ENCODE results near the gene GRIK4.
"Not testable (repeated sequence)": the region's sequence is repeated elsewhere in the genome, so short reads cannot be mapped to it uniquely, and the experiment has no call there.

GRIK4 gene

GRCh38 chr11:120499088-120499487 lies 12.5 kb upstream of the GRIK4 start:
- no peaks in the 10 kb centered on the region for H3K27me3 ChIP-seq (ENCODE audit: insufficient read depth, low read length)
- H3K4me1 ChIP-seq (ENCODE audit: insufficient read depth, low read length) = no peaks in the 10 kb centered on the region
- no peaks in the 10 kb centered on the region for H3K36me3 ChIP-seq (ENCODE audit: insufficient read depth, low read length)
- H2AFZ ChIP-seq (ENCODE audit: low read depth, low read length) = no peak overlapping the region
- H3K4me3 ChIP-seq (ENCODE audit: low read length) = no peak overlapping the region
- no peaks in the 10 kb centered on the region for H3K9me3 ChIP-seq (ENCODE audit: low read length)

GRCh38 chr11:120499859-120500258 lies 11.7 kb upstream of the GRIK4 start:
- Histone ChIP-seq H2AFZ (ENCODE audit: low read depth, low read length) (no peak overlapping the region), H3K36me3 (ENCODE audit: insufficient read depth, low read length) (no peaks in the 10 kb centered on the region), H3K9me3 (ENCODE audit: low read length) (no peaks in the 10 kb centered on the region), H3K4me3 (ENCODE audit: low read length) (no peak overlapping the region), H3K4me1 (ENCODE audit: insufficient read depth, low read length) (no peaks in the 10 kb centered on the region), H3K27me3 (ENCODE audit: insufficient read depth, low read length) (no peaks in the 10 kb centered on the region)

- no peaks in the 10 kb centered on the region for H3K9me3 ChIP-seq (ENCODE audit: low read length)
- no peak overlapping the region for H2AFZ ChIP-seq (ENCODE audit: low read depth, low read length)
- no peak overlapping the region for H3K4me3 ChIP-seq (ENCODE audit: low read length)
- H3K4me1 ChIP-seq (ENCODE audit: insufficient read depth, low read length) = no peaks in the 10 kb centered on the region
- no peaks in the 10 kb centered on the region for H3K27me3 ChIP-seq (ENCODE audit: insufficient read depth, low read length)
- H3K36me3 ChIP-seq (ENCODE audit: insufficient read depth, low read length) = no peaks in the 10 kb centered on the region
Measured at GRCh38 chr11:120500414-120501071, 11.0 kb upstream of the GRIK4 start.

- no peaks in the 10 kb centered on the region for H3K4me1 ChIP-seq (ENCODE audit: insufficient read depth, low read length)
- no peaks in the 10 kb centered on the region for H3K36me3 ChIP-seq (ENCODE audit: insufficient read depth, low read length)
Measured at GRCh38 chr11:120501440-120501839, 10.1 kb upstream of the GRIK4 start.

GRCh38 chr11:120501976-120502755 lies 9.4 kb upstream of the GRIK4 start:
- H3K27me3 ChIP-seq (ENCODE audit: insufficient read depth, low read length) = no peaks in the 10 kb centered on the region
- H3K36me3 ChIP-seq (ENCODE audit: insufficient read depth, low read length) = no peaks in the 10 kb centered on the region
- H3K4me3 ChIP-seq (ENCODE audit: low read length) = no peak overlapping the region
- H3K4me1 ChIP-seq (ENCODE audit: insufficient read depth, low read length) = no peaks in the 10 kb centered on the region
- H2AFZ ChIP-seq (ENCODE audit: low read depth, low read length) = no peak overlapping the region
- H3K9me3 ChIP-seq (ENCODE audit: low read length) = no peaks in the 10 kb centered on the region

More at GRCh38 chr11:120501440-120501839, 10.1 kb upstream of the GRIK4 start:
- no peak overlapping the region for H2AFZ ChIP-seq (ENCODE audit: low read depth, low read length)
- no peak overlapping the region for H3K4me3 ChIP-seq (ENCODE audit: low read length)
- no peaks in the 10 kb centered on the region for H3K27me3 ChIP-seq (ENCODE audit: insufficient read depth, low read length)
- H3K9me3 ChIP-seq (ENCODE audit: low read length) = no peaks in the 10 kb centered on the region

- not testable (repeated sequence) for H2AFZ ChIP-seq (ENCODE audit: low read depth, low read length); H3K4me3 ChIP-seq (ENCODE audit: low read length); H3K36me3 ChIP-seq (ENCODE audit: insufficient read depth, low read length); H3K9me3 ChIP-seq (ENCODE audit: low read length); H3K4me1 ChIP-seq (ENCODE audit: insufficient read depth, low read length); H3K27me3 ChIP-seq (ENCODE audit: insufficient read depth, low read length)
Measured at GRCh38 chr11:120503529-120503928, 8.0 kb upstream of the GRIK4 start.

GRCh38 chr11:120505801-120506425 lies 5.6 kb upstream of the GRIK4 start:
- Histone ChIP-seq H3K9me3 (ENCODE audit: low read length) (no peaks in the 10 kb centered on the region), H2AFZ (ENCODE audit: low read depth, low read length) (no peak overlapping the region), H3K4me1 (ENCODE audit: insufficient read depth, low read length) (no peaks in the 10 kb centered on the region), H3K36me3 (ENCODE audit: insufficient read depth, low read length) (no peaks in the 10 kb centered on the region), H3K4me3 (ENCODE audit: low read length) (no peak overlapping the region), H3K27me3 (ENCODE audit: insufficient read depth, low read length) (no peaks in the 10 kb centered on the region)

- Histone ChIP-seq H3K4me1 (ENCODE audit: insufficient read depth, low read length) (peaks cover 4% of the 10 kb centered on the region), H3K27me3 (ENCODE audit: insufficient read depth, low read length) (no peaks in the 10 kb centered on the region), H3K36me3 (ENCODE audit: insufficient read depth, low read length) (no peaks in the 10 kb centered on the region), H3K4me3 (ENCODE audit: low read length) (no peak overlapping the region), H3K9me3 (ENCODE audit: low read length) (no peaks in the 10 kb centered on the region), H2AFZ (ENCODE audit: low read depth, low read length) (no peak overlapping the region)
Measured at GRCh38 chr11:120509346-120510053, 2.0 kb upstream of the GRIK4 start.

- H3K4me1 ChIP-seq (ENCODE audit: insufficient read depth, low read length) = peaks cover 4% of the 10 kb centered on the region
- H2AFZ ChIP-seq (ENCODE audit: low read depth, low read length) = no peak overlapping the region
- H3K27me3 ChIP-seq (ENCODE audit: insufficient read depth, low read length) = no peaks in the 10 kb centered on the region
- no peaks in the 10 kb centered on the region for H3K36me3 ChIP-seq (ENCODE audit: insufficient read depth, low read length)
- H3K9me3 ChIP-seq (ENCODE audit: low read length) = no peaks in the 10 kb centered on the region
- peak overlapping the region; percentile 43 for H3K4me3 ChIP-seq (ENCODE audit: low read length)
Measured at GRCh38 chr11:120510406-120511115, 987 bp upstream of the GRIK4 start.

GRCh38 chr11:120511820-120512738 lies 531 bp downstream of the GRIK4 start:
- H3K9me3 ChIP-seq (ENCODE audit: low read length) = no peaks in the 10 kb centered on the region
- H3K27me3 ChIP-seq (ENCODE audit: insufficient read depth, low read length) = no peaks in the 10 kb centered on the region
- no peak overlapping the region for H2AFZ ChIP-seq (ENCODE audit: low read depth, low read length)
- H3K36me3 ChIP-seq (ENCODE audit: insufficient read depth, low read length) = no peaks in the 10 kb centered on the region
- peak overlapping the region; percentile 45 for H3K4me3 ChIP-seq (ENCODE audit: low read length)
- peaks cover 9% of the 10 kb centered on the region for H3K4me1 ChIP-seq (ENCODE audit: insufficient read depth, low read length)

- H3K4me1 ChIP-seq (ENCODE audit: insufficient read depth, low read length) = peaks cover 18% of the 10 kb centered on the region
- H2AFZ ChIP-seq (ENCODE audit: low read depth, low read length) = no peak overlapping the region
- H3K9me3 ChIP-seq (ENCODE audit: low read length) = no peaks in the 10 kb centered on the region
- no peak overlapping the region for H3K4me3 ChIP-seq (ENCODE audit: low read length)
- no peaks in the 10 kb centered on the region for H3K27me3 ChIP-seq (ENCODE audit: insufficient read depth, low read length)
- no peaks in the 10 kb centered on the region for H3K36me3 ChIP-seq (ENCODE audit: insufficient read depth, low read length)
Measured at GRCh38 chr11:120512739-120513435, 1.3 kb downstream of the GRIK4 start.
